ENCODE results near the gene CD320. TPM values are rescaled to one million over a fixed set of nuclear protein-coding genes. Genes with fewer than 3 reads are reported as not detected.
A peak's percentile ranks its signal among the peaks of the same experiment; 100 is the strongest.
"Not testable (repeated sequence)": the region's sequence is repeated elsewhere in the genome, so short reads cannot be mapped to it uniquely, and the experiment has no call there.

The CD320 gene
- total and polyA plus RNA-seq, 12 donors, result 20.3 to 81.2 (median 28.6) TPM

GRCh38 chr19:8304841-8305621, 3.1 kb downstream of the CD320 start:
- ATAC-seq (no peak), DNase-seq (peak; percentile 4 to 26)
- Histone ChIP-seq H3K9me3 (no peaks in the 10 kb centered on the region), H3K27ac (no peak overlapping the region), H3K4me3 (no peak overlapping the region), H3K27me3 (peaks cover 0 to 5% (median 0%) of the 10 kb centered on the region in 7 donors), H3K4me1 (peaks cover 7 to 52% (median 32%) of the 10 kb centered on the region in 9 donors), H3K36me3 (peaks cover 0 to 15% (median 7%) of the 10 kb centered on the region in 9 donors)
- intact Hi-C loops (cut with DNase I), result loop anchor here in 1 of 10 donors (5.0 kb wide), 1 partner anchor 38 kb away; no protein-coding TSS in a partner anchor
- TF ChIP-seq CTCF (IDR thresholded peaks at IDR 0.05), result no peak
- WGBS, 2 donors, result 84% methylated on average over 33 of the region's 33 CpGs

GRCh38 chr19:8302734-8303133, 5.4 kb downstream of the CD320 start:
- Histone ChIP-seq H3K27me3 (peaks cover 0 to 3% (median 0%) of the 10 kb centered on the region in 7 donors), H3K36me3 (peaks cover 0 to 6% (median 0%) of the 10 kb centered on the region in 9 donors), H3K27ac (peak overlapping the region in 1 of 10 donors; percentile 2), H3K4me3 (no peak overlapping the region), H3K4me1 (peaks cover 7 to 32% (median 16%) of the 10 kb centered on the region in 9 donors), H3K9me3 (no peaks in the 10 kb centered on the region)
- TF ChIP-seq CTCF (IDR thresholded peaks at IDR 0.05), result no peak
- ATAC-seq, result peak in 4 of 8 donors; percentile 3 to 19 (median 8)
- DNase-seq, result no peak
- 37 to 58% methylated on average over 7 of the region's 7 CpGs for WGBS, 2 donors
- intact Hi-C loops (cut with DNase I), result no loop called here

- 30% methylated on average over 11 of the region's 11 CpGs for WGBS, 2 donors
- intact Hi-C loops (cut with DNase I), result no loop called here
These were observed 5.8 kb downstream of the CD320 start for GRCh38 chr19:8302357-8302691.

GRCh38 chr19:8291337-8291736, 16.8 kb downstream of the CD320 start:
- H3K4me3 ChIP-seq; H3K27me3 ChIP-seq; DNase-seq; H3K9me3 ChIP-seq; H3K4me1 ChIP-seq; intact Hi-C loops (cut with DNase I); H3K36me3 ChIP-seq; H3K27ac ChIP-seq: not testable (repeated sequence)
- no CpG with 5 or more reads among the region's 9 CpGs for WGBS, 2 donors
- ATAC-seq, result peak in 7 of 8 donors; percentile 43 to 87 (median 64)

More at GRCh38 chr19:8302357-8302691, 5.8 kb downstream of the CD320 start:
- H3K4me1 ChIP-seq, result peaks cover 4 to 28% (median 12%) of the 10 kb centered on the region in 9 donors
- H3K27ac ChIP-seq, result peak overlapping the region in 1 of 10 donors; percentile 2
- H3K4me3 ChIP-seq, result no peak overlapping the region
- peak; percentile 40 to 85 (median 79) for ATAC-seq
- no peaks in the 10 kb centered on the region for H3K27me3 ChIP-seq
- TF ChIP-seq CTCF (IDR thresholded peaks at IDR 0.05), result no peak
- H3K9me3 ChIP-seq, result no peaks in the 10 kb centered on the region
- DNase-seq, result peak; percentile 73 to 76
- H3K36me3 ChIP-seq, result peaks cover 0 to 6% (median 0%) of the 10 kb centered on the region in 9 donors

GRCh38 chr19:8276508-8276907, 31.6 kb downstream of the CD320 start:
- H3K27me3 ChIP-seq; intact Hi-C loops (cut with DNase I); H3K27ac ChIP-seq; DNase-seq; H3K4me1 ChIP-seq; H3K9me3 ChIP-seq; H3K36me3 ChIP-seq; H3K4me3 ChIP-seq: not testable (repeated sequence)
- ATAC-seq, result peak in 7 of 8 donors; percentile 33 to 84 (median 77)
- WGBS, 2 donors, result no CpG with 5 or more reads among the region's 9 CpGs

Measured in heart right ventricle (tissue), 16 donors.